IMR-90 (cell line): ENCODE data around the gene ATP4A.

Source experiments
- BHLHE40 ChIP-seq: fragments of 150-350 bp; IDR thresholded peaks from 2 replicates; pipeline ENCODE4 v1.6.1; 2016; ENCODE audit warnings: mild to moderate bottlenecking, low read depth, low read length
- CEBPB ChIP-seq: IDR thresholded peaks from 2 replicates; pipeline ENCODE4 v1.6.1; 2012; ENCODE audit warnings: low read depth, low read length, improper control_type of control experiment
- CHD1 ChIP-seq: IDR thresholded peaks from 2 replicates; pipeline ENCODE4 v1.6.1; 2012; ENCODE audit warnings: low read depth, low read length, improper control_type of control experiment
- CTCF ChIP-seq: conservative IDR thresholded peaks from 2 replicates; pipeline ENCODE4 v1.5.1; 2012; ENCODE audit warnings: mild to moderate bottlenecking, low read depth, low read length, improper control_type of control experiment
- ELK1 ChIP-seq: fragments of 150-350 bp; IDR thresholded peaks from 2 replicates; pipeline ENCODE4 v1.6.1; 2016; ENCODE audit warnings: low read depth, mild to moderate bottlenecking, low read length, moderate library complexity, borderline replicate concordance
- FOS ChIP-seq: fragments of 150-350 bp; IDR thresholded peaks from 2 replicates; pipeline ENCODE4 v1.6.1; 2016; ENCODE audit warnings: low read depth, low read length
- MAZ ChIP-seq: IDR thresholded peaks from 2 replicates; pipeline ENCODE4 v1.6.1; 2012; ENCODE audit warnings: low read depth, mild to moderate bottlenecking, low read length, improper control_type of control experiment, moderate library complexity, borderline replicate concordance
- POLR2A ChIP-seq: IDR thresholded peaks from 2 replicates; pipeline ENCODE4 v1.6.1; 2012; ENCODE audit warnings: mild to moderate bottlenecking, low read depth, low read length
- RAD21 ChIP-seq: IDR thresholded peaks from 2 replicates; pipeline ENCODE4 v1.6.1; 2012; ENCODE audit warnings: low read length, improper control_type of control experiment
- SMC3 ChIP-seq: fragments of 150-350 bp; IDR thresholded peaks from 2 replicates; pipeline ENCODE4 v1.6.1; 2016; ENCODE audit warnings: low read depth, mild to moderate bottlenecking, antibody characterized with exemption, low read length, moderate library complexity

- TF ChIP-seq CTCF (no peak), SMC3 (no peak), RAD21 (no peak), BHLHE40 (no peak), POLR2A (no peak), CEBPB (no peak), ELK1 (no peak), CHD1 (no peak), FOS (no peak), MAZ (no peak)
These were observed 21.2 kb downstream of the ATP4A start for GRCh38 chr19:35542209-35542608.
